ENCODE results near the gene UQCR10. TPM values are rescaled to one million over a fixed set of nuclear protein-coding genes. Genes with fewer than 3 reads are reported as not detected.

The UQCR10 gene
- total and polyA plus RNA-seq, 7 experiments from 2014 or later: 30.9 to 310 (median 54.3) TPM

- no peaks in the 10 kb centered on the region for H3K4me1 Mint-ChIP-seq
- no peaks in the 10 kb centered on the region for H3K4me1 ChIP-seq (ENCODE audit: control insufficient read depth in 2 of 2, insufficient read depth in 2 of 2, low read length in 2 of 2)
- H3K27ac Mint-ChIP-seq: no peak overlapping the region
- no peaks in the 10 kb centered on the region for H3K9me3 Mint-ChIP-seq
- no peak for ATAC-seq
- ChIA-PET POLR2A (no interaction called here), CTCF (no interaction called here)
- intact Hi-C loops (cut with micrococcal nuclease): no loop called here
- H3K4me3 Mint-ChIP-seq: no peak overlapping the region
- no peaks in the 10 kb centered on the region for H3K27me3 ChIP-seq (ENCODE audit: control insufficient read depth in 2 of 2, insufficient read depth in 2 of 2, low read length in 2 of 2)
- H3K36me3 ChIP-seq (ENCODE audit: control insufficient read depth in 2 of 3, insufficient read depth in 3 of 3, low read length in 3 of 3): peaks cover 0 to 13% (median 0%) of the 10 kb centered on the region in 3 experiments
- no peak overlapping the region for H3K27ac ChIP-seq (ENCODE audit: low read depth, low read length)
- H3K27me3 Mint-ChIP-seq: no peaks in the 10 kb centered on the region
- no peaks in the 10 kb centered on the region for H3K9me3 ChIP-seq (ENCODE audit: control insufficient read depth in 2 of 3, low read length in 3 of 3)
- peaks cover 0 to 12% (median 0%) of the 10 kb centered on the region in 5 donors for H3K36me3 Mint-ChIP-seq
- DNase-seq: no peak
- H3K4me3 ChIP-seq (ENCODE audit: low read length): no peak overlapping the region
Measured at GRCh38 chr22:29729161-29729560, 38.0 kb upstream of the UQCR10 start.

DNA sequence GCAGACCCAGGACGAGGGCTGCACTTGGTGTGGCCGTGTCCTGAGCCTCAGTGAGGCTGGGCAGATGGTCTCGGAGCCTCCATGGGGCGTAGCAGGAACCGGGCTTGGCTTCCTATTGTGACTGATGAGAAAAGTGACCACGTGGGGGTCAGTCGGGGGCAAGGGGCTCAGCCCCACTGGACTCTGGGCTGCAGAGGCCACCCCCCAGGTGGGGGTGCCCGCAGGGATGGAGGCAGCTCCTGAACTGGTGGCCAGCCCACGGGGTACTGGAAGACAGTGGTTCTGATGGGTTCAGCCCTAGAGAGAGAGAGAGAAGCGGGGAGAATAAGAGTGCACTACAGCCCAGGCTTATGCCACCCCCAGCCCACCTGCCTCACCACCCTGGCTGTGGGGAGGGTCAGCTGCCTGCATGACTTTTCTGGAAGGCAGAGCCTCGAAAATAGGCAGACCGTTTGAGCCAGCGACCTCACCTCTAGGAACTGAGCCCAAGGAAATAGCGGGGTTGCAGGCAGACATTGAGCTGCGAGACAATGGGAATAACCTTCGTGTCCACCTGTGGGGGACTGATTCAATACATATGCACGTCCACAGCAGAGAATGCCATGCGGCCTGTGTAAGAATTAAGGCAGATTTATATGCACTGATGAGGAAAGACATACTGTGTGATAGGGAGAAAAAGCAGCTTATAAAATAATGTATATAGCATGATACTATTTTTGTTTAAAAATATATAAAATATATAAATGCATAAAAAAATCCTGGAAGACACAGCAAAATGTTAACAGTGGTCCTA is 35.9 kb upstream of the UQCR10 start:
- no peak overlapping the region for H3K27ac ChIP-seq (ENCODE audit: low read depth, low read length)
- Mint-ChIP-seq H3K36me3 (peaks cover 0 to 21% (median 0%) of the 10 kb centered on the region in 5 donors), H3K4me1 (peaks cover 0 to 3% (median 0%) of the 10 kb centered on the region in 7 donors), H3K4me3 (no peak overlapping the region), H3K27me3 (no peaks in the 10 kb centered on the region), H3K27ac (no peak overlapping the region), H3K9me3 (no peaks in the 10 kb centered on the region)
- H3K9me3 ChIP-seq (ENCODE audit: control insufficient read depth in 2 of 3, low read length in 3 of 3): no peaks in the 10 kb centered on the region
- ChIA-PET POLR2A (no interaction called here), CTCF (no interaction called here)
- H3K4me3 ChIP-seq (ENCODE audit: low read length): no peak overlapping the region
- H3K36me3 ChIP-seq (ENCODE audit: control insufficient read depth in 2 of 3, insufficient read depth in 3 of 3, low read length in 3 of 3): peaks cover 0 to 28% (median 0%) of the 10 kb centered on the region in 3 experiments
- no peaks in the 10 kb centered on the region for H3K27me3 ChIP-seq (ENCODE audit: control insufficient read depth in 2 of 2, insufficient read depth in 2 of 2, low read length in 2 of 2)
- intact Hi-C loops (cut with micrococcal nuclease): no loop called here
- H3K4me1 ChIP-seq (ENCODE audit: control insufficient read depth in 2 of 2, insufficient read depth in 2 of 2, low read length in 2 of 2): no peaks in the 10 kb centered on the region
- ATAC-seq (no peak), DNase-seq (no peak)

- no peaks in the 10 kb centered on the region for H3K4me1 ChIP-seq (ENCODE audit: control insufficient read depth in 2 of 2, insufficient read depth in 2 of 2, low read length in 2 of 2)
- H3K9me3 ChIP-seq (ENCODE audit: control insufficient read depth in 2 of 3, low read length in 3 of 3): no peaks in the 10 kb centered on the region
- no peak overlapping the region for H3K4me3 Mint-ChIP-seq
- DNase-seq (no peak), ATAC-seq (no peak)
- H3K36me3 ChIP-seq (ENCODE audit: control insufficient read depth in 2 of 3, insufficient read depth in 3 of 3, low read length in 3 of 3): peaks cover 0 to 35% (median 0%) of the 10 kb centered on the region in 3 experiments
- peaks cover 0 to 29% (median 0%) of the 10 kb centered on the region in 5 donors for H3K36me3 Mint-ChIP-seq
- no peak overlapping the region for H3K27ac ChIP-seq (ENCODE audit: low read depth, low read length)
- H3K27me3 ChIP-seq (ENCODE audit: control insufficient read depth in 2 of 2, insufficient read depth in 2 of 2, low read length in 2 of 2): no peaks in the 10 kb centered on the region
- POLR2A ChIA-PET: no interaction called here
- intact Hi-C loops (cut with micrococcal nuclease): no loop called here
- no peak overlapping the region for H3K27ac Mint-ChIP-seq
- H3K4me1 Mint-ChIP-seq: peaks cover 0 to 3% (median 0%) of the 10 kb centered on the region in 7 donors
- H3K27me3 Mint-ChIP-seq: no peaks in the 10 kb centered on the region
- H3K4me3 ChIP-seq (ENCODE audit: low read length): no peak overlapping the region
- no peaks in the 10 kb centered on the region for H3K9me3 Mint-ChIP-seq
- CTCF ChIA-PET: no interaction called here
Measured at GRCh38 chr22:29732883-29733282, 34.3 kb upstream of the UQCR10 start.

GRCh38 chr22:29733362-29734201 is 33.6 kb upstream of the UQCR10 start:
- DNase-seq: no peak
- H3K4me3 ChIP-seq (ENCODE audit: low read length): no peak overlapping the region
- intact Hi-C loops (cut with micrococcal nuclease): no loop called here
- no peaks in the 10 kb centered on the region for H3K27me3 ChIP-seq (ENCODE audit: control insufficient read depth in 2 of 2, insufficient read depth in 2 of 2, low read length in 2 of 2)
- POLR2A ChIA-PET: no interaction called here
- no peaks in the 10 kb centered on the region for H3K9me3 ChIP-seq (ENCODE audit: control insufficient read depth in 2 of 3, low read length in 3 of 3)
- H3K27ac Mint-ChIP-seq: no peak overlapping the region
- H3K36me3 Mint-ChIP-seq: peaks cover 0 to 29% (median 0%) of the 10 kb centered on the region in 5 donors
- CTCF ChIA-PET: no interaction called here
- H3K36me3 ChIP-seq (ENCODE audit: control insufficient read depth in 2 of 3, insufficient read depth in 3 of 3, low read length in 3 of 3): peaks cover 0 to 42% (median 0%) of the 10 kb centered on the region in 3 experiments
- no peaks in the 10 kb centered on the region for H3K4me1 ChIP-seq (ENCODE audit: control insufficient read depth in 2 of 2, insufficient read depth in 2 of 2, low read length in 2 of 2)
- H3K9me3 Mint-ChIP-seq: no peaks in the 10 kb centered on the region
- no peak overlapping the region for H3K4me3 Mint-ChIP-seq
- no peaks in the 10 kb centered on the region for H3K27me3 Mint-ChIP-seq
- H3K4me1 Mint-ChIP-seq: peaks cover 0 to 3% (median 0%) of the 10 kb centered on the region in 7 donors
- ATAC-seq: peak; percentile 33
- H3K27ac ChIP-seq (ENCODE audit: low read depth, low read length): no peak overlapping the region

DNA sequence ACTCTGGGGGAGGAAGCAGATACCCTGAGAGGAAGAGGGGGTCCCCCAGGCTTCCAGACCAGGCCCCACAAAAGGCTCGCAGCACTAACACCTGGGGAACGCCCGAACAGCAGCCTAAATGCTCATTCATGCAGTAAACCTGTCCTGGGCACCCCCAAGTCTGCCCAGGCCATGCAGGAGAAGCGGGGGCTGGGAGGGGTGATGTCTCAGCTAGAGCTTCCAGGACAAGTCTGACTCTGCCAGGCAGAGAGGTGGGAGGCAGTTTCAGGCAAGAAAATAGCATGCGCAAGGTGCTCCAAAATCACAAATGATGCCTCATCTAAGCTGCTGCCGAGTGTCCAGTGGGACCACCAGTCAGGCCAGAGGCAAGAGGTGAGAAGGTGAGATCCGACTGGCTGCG is 32.8 kb upstream of the UQCR10 start:
- H3K4me1 Mint-ChIP-seq: peaks cover 0 to 3% (median 0%) of the 10 kb centered on the region in 7 donors
- no peak overlapping the region for H3K4me3 ChIP-seq (ENCODE audit: low read length)
- H3K9me3 ChIP-seq (ENCODE audit: control insufficient read depth in 2 of 3, low read length in 3 of 3): no peaks in the 10 kb centered on the region
- POLR2A ChIA-PET: no interaction called here
- H3K27ac ChIP-seq (ENCODE audit: low read depth, low read length): no peak overlapping the region
- no peak overlapping the region for H3K27ac Mint-ChIP-seq
- H3K36me3 Mint-ChIP-seq: peaks cover 0 to 33% (median 0%) of the 10 kb centered on the region in 5 donors
- H3K36me3 ChIP-seq (ENCODE audit: control insufficient read depth in 2 of 3, insufficient read depth in 3 of 3, low read length in 3 of 3): peaks cover 0 to 48% (median 0%) of the 10 kb centered on the region in 3 experiments
- H3K9me3 Mint-ChIP-seq: no peaks in the 10 kb centered on the region
- H3K27me3 Mint-ChIP-seq: no peaks in the 10 kb centered on the region
- ATAC-seq: no peak
- H3K4me1 ChIP-seq (ENCODE audit: control insufficient read depth in 2 of 2, insufficient read depth in 2 of 2, low read length in 2 of 2): no peaks in the 10 kb centered on the region
- DNase-seq: no peak
- H3K27me3 ChIP-seq (ENCODE audit: control insufficient read depth in 2 of 2, insufficient read depth in 2 of 2, low read length in 2 of 2): no peaks in the 10 kb centered on the region
- H3K4me3 Mint-ChIP-seq: no peak overlapping the region
- CTCF ChIA-PET: no interaction called here
- intact Hi-C loops (cut with micrococcal nuclease): no loop called here

DNA sequence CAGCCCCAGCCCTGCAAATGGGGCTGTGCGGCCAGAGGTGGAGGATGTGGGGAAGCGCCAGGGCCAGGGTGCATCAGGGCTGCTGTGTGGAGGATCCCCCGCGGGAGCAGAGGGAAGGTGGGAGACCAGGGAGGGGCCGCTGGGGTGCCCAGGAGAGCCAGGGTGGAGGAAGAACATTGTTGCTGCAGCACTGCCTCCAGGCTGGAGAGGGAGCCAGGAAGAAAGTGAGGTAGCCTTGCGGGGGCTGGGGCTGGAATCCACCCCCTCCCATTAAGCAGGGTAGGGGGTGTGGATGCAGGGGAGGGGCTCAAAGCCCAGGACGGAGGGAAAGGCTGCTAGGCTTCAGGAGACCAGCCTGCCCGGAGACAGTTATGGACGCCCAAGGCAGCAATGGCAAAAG is 32.3 kb upstream of the UQCR10 start:
- Histone ChIP-seq H3K4me3 (ENCODE audit: low read length) (no peak overlapping the region), H3K27ac (ENCODE audit: low read depth, low read length) (no peak overlapping the region), H3K27me3 (ENCODE audit: control insufficient read depth in 2 of 2, insufficient read depth in 2 of 2, low read length in 2 of 2) (no peaks in the 10 kb centered on the region), H3K9me3 (ENCODE audit: control insufficient read depth in 2 of 3, low read length in 3 of 3) (no peaks in the 10 kb centered on the region), H3K36me3 (ENCODE audit: control insufficient read depth in 2 of 3, insufficient read depth in 3 of 3, low read length in 3 of 3) (peaks cover 0 to 52% (median 0%) of the 10 kb centered on the region in 3 experiments), H3K4me1 (ENCODE audit: control insufficient read depth in 2 of 2, insufficient read depth in 2 of 2, low read length in 2 of 2) (no peaks in the 10 kb centered on the region)
- DNase-seq: no peak
- no peaks in the 10 kb centered on the region for H3K9me3 Mint-ChIP-seq
- peaks cover 0 to 33% (median 0%) of the 10 kb centered on the region in 5 donors for H3K36me3 Mint-ChIP-seq
- no peak overlapping the region for H3K27ac Mint-ChIP-seq
- intact Hi-C loops (cut with micrococcal nuclease): no loop called here
- H3K4me3 Mint-ChIP-seq: no peak overlapping the region
- H3K4me1 Mint-ChIP-seq: peaks cover 0 to 3% (median 0%) of the 10 kb centered on the region in 7 donors
- POLR2A ChIA-PET: no interaction called here
- CTCF ChIA-PET: no interaction called here
- no peak for ATAC-seq
- no peaks in the 10 kb centered on the region for H3K27me3 Mint-ChIP-seq
